ENCODE data around the gene MAP3K21.

MAP3K21 gene

DNA sequence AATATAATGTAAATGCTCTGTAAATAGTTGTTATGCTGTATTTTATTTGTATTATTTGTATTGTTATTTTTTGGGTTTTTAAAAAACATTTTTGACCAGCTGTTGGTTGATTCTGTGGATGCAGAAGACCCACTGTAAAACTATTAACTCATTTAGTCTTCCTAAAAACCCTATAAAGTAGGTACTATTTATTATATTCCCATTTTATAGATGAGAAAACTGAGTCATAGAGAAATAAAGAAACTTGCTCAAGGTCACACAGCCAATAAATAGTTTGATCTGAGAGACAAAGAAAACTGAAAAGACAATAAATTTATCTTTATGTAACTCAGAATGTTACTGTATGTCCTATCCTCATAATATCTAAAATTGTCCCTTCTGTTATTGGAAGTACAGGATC lies 1.2 kb upstream of the MAP3K21 start:
- no peak for DNase-seq (ENCODE audit: low read depth)

DNA sequence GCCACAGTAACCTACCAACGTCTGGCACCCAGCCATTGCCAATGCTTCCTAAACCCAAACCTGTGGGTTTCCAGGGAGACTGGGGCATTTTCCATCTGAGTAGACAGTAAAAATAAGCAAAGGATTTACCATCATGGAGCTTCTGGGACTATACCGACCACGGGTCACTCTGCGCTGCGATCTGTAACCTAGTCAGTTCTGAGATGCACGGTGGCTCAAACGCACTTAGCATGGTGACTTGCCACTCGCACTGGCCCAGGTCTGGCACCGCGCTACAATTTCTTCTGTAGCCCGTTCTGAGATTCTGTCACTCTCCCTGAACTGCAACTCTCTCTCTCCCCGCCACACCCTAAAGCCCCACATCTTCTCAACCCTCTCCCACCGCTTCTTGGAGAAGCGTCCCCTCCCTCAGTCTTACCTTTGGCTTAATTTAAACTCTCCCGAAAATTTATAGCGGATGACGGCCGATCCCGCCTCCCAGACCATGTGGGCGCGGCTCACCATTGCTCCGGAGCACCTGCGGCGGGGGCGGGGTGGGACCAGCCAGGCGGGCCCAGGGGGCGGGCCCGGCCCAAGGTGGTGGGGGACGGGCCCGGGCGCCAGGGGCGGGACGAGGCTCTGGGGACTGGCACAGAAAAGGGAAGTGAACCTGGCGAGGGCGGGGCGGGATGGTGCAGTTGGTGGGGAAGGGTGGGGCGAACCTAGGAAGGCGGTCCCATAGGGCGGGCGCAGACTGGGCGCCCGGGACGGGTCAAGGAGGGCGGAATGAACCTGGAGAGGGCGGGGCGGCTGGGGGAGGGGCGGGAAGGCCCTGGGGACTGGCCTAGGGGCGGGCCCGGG lies 493 bp upstream of the MAP3K21 start:
- peak; percentile 5 for DNase-seq (ENCODE audit: low read depth)

DNA sequence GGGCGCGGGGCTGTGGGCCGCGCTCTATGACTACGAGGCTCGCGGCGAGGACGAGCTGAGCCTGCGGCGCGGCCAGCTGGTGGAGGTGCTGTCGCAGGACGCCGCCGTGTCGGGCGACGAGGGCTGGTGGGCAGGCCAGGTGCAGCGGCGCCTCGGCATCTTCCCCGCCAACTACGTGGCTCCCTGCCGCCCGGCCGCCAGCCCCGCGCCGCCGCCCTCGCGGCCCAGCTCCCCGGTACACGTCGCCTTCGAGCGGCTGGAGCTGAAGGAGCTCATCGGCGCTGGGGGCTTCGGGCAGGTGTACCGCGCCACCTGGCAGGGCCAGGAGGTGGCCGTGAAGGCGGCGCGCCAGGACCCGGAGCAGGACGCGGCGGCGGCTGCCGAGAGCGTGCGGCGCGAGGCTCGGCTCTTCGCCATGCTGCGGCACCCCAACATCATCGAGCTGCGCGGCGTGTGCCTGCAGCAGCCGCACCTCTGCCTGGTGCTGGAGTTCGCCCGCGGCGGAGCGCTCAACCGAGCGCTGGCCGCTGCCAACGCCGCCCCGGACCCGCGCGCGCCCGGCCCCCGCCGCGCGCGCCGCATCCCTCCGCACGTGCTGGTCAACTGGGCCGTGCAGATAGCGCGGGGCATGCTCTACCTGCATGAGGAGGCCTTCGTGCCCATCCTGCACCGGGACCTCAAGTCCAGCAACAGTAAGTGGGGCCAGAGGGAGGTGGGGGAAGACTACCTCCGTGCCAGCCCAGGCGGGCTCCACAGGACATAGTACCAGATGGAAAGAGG lies 808 bp downstream of the MAP3K21 start:
- DNase-seq (ENCODE audit: low read depth), result peak; percentile 6

DNA sequence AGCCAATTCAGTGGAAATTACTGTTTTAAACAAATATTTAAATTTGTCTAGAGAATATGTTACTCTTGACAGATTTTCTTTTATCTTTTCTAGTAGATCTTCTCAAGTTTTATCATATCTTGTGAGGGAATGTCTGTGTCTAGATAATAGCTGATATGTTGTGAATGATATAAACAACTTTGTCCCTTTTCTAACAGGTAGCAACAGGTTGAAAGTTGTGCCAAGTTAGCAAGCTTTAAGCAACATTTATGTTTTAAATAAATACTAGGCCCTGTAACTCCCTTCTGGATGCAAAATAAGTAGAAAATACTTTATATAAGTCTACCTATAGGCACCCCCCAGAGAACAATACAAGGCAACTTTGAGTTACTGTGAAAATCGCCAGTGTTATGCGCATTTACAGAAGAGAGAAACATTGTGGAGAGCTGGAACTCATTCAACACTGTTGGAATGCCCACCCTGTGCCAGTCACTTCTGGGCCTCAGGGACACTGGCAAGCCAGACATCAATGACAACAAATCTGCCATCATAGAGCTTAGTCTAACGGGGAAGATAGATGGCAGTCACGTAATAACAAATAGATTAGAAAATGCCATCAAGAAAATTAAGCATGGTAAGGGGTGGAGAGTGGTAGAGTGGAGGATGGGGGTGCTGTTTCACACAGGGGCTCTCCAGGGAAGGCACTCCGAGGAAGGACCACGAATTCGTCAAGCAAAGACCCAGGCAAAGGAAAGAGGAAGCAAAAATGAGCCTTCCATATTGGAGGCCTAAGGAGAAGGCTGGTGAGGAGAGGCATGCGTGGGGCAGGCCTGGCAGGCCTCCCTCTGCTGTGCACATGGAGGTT lies 4.4 kb downstream of the MAP3K21 start:
- DNase-seq (ENCODE audit: low read depth), result no peak

GRCh38 chr1:233333086-233333485 lies 5.6 kb downstream of the MAP3K21 start:
- no peak for DNase-seq (ENCODE audit: low read depth)

- no peak for DNase-seq (ENCODE audit: low read depth)
Observed at GRCh38 chr1:233334092-233334491, 6.6 kb downstream of the MAP3K21 start.

- no peak for DNase-seq (ENCODE audit: low read depth)
Observed at GRCh38 chr1:233336554-233337456, 9.3 kb downstream of the MAP3K21 start.

GRCh38 chr1:233337505-233337904 lies 10.0 kb downstream of the MAP3K21 start:
- DNase-seq (ENCODE audit: low read depth), result no peak

- no peak for DNase-seq (ENCODE audit: low read depth)
Observed at GRCh38 chr1:233338102-233338501, 10.6 kb downstream of the MAP3K21 start.

GRCh38 chr1:233340031-233340555 lies 12.6 kb downstream of the MAP3K21 start:
- DNase-seq (ENCODE audit: low read depth), result no peak

GRCh38 chr1:233340966-233341516 lies 13.5 kb downstream of the MAP3K21 start:
- DNase-seq (ENCODE audit: low read depth), result no peak

DNA sequence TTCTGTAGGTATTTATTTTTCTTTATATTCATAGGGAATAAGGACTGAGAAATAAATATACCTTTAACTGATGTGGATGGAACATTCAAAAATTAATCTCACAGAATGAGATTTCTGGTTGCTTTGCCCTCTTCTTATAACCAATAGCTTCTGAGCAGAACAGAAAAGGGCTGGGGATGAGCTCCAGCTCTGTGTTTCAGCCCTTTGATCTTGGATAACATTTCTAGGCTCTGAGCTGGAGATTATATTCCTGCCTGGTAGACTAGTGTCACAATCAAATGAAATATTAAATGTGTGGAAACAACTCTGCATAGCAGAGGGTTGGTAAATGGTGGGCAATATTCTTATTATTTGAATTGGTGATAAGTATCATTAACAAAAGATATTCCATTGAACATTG lies 14.6 kb downstream of the MAP3K21 start:
- DNase-seq (ENCODE audit: low read depth), result no peak

- DNase-seq (ENCODE audit: low read depth), result no peak
Observed at GRCh38 chr1:233343262-233343661, 15.7 kb downstream of the MAP3K21 start.

DNA sequence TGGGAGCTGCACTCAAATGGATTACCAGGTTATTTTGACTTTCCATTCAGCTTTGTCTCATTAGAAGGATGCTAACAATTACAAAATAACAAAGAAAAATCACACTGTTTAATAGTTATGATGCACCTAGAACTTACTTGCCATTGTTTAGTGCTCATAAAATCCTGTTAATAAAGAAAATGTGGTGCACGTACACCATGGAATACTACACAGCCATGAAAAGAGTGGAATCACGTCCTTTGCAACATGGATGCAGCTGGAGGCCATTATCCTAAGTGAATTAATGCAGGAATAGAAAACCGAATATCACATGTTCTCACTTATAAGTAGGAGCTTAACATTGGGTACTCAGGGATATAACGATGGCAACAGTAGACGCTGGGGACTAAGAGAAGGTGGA lies 19.8 kb downstream of the MAP3K21 start:
- DNase-seq (ENCODE audit: low read depth), result no peak

- no peak for DNase-seq (ENCODE audit: low read depth)
Observed at GRCh38 chr1:233349137-233349536, 21.6 kb downstream of the MAP3K21 start.

DNA sequence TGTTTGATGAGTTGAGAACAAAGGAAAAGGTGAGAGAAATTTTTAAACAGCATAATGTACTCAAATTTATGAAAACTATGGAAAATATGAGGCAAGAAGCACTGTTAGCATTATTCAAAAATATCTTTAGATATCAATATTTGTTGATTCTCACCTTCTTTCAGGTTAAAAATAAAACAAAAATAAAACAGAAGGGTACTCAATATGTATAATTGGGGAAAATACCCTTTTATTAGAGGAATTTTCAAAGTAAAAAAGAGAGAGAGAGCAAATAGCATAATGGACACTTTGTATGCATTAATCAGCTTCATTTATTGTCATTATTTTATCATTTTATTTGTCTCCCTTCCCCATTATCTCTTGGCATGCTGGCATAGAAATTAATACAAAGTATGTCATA lies 27.5 kb downstream of the MAP3K21 start:
- DNase-seq (ENCODE audit: low read depth), result no peak

DNA sequence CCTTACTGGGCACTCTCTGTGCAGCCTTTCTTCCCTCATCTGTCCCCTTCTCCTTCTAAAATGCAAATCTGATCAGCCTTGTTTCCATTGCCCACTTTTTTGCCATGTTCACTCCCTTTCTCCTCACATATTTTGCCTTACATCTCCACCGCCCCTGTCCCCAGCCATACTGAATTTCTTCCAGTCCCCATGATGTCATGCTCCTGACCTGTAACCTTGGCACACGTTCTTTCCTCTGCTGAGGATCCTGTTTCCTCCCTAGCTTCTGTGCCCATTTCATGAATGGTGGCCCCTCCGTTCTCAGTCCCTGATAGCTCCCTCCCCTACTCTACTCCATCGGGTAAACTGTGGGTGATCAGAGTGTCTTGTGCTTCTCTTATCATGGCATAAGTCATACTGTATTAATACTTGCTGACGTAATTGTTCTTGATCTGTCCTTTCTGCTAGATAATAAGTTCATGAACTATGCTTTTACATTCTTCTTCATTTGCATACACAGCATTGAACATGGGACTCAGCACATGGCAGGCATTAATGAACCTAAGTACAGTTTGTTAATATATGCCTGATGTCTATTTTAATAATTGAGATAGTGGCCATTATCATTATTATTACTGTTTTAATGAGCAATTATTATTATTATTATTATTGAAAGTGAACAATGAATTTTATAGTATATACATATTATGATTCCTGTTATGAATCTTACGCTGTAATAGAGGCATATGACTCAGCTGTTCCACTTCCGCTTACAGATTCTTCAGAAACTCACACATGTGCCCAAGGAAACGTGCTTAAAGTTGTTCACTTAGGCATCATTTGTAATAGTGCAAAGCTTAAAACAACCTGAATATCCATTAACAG lies 28.5 kb downstream of the MAP3K21 start:
- no peak for DNase-seq (ENCODE audit: low read depth)

DNA sequence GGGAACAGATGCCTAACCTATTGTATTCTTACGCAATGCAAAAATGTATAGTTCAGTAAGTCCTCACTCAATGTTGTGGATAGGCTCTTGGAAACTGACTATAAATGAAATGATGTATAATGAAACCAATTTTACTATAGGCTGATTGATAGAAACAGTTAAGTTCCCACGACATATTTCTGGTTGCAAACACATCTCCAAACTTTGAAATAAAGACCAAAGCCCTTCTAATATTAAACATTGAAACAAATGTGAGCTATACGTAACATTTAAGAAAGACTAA lies 29.1 kb downstream of the MAP3K21 start:
- DNase-seq (ENCODE audit: low read depth), result no peak

- no peak for DNase-seq (ENCODE audit: low read depth)
Observed at GRCh38 chr1:233357595-233358397, 30.3 kb downstream of the MAP3K21 start.
